ENCODE measurements around the gene SLC26A1.
A peak's percentile ranks its signal among the peaks of the same experiment; 100 is the strongest.

SLC26A1 gene

DNA sequence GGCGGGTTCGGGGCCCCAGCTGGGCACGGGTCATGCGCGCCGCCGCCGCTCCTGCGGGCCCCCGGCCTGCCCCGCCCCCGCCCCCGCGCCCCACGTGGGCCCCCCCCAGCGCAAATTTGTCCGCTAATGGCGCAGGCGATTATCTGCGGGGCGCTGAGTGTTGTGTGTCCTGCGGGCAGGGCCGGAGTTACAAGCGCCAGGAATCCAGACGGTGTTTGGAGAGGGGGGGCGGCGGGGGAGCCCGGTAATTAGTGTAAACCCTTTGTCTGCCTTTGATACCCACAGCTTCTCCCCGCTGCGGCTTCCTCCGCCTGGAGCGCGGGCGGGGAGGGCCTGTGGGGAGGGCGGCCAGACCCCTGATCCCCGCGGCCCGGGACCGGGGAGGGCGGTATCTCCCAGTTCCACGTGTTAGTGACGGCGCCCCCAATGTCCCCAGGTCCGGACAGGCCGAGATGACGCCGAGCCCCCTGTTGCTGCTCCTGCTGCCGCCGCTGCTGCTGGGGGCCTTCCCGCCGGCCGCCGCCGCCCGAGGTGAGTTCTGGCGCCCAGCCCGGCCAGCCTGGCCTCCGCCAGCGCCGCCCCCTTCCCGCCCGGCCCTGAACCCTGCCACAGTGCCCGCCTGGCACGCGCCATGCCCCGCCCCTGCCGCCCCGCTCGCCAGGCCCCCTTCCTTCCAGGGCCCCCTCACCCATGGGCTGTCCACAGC lies 19.0 kb upstream of the SLC26A1 start:
- H3K36me3 ChIP-seq (ENCODE audit: control insufficient read depth, insufficient read depth, low read length) = peaks cover 5% of the 10 kb centered on the region
- H3K4me3 ChIP-seq (ENCODE audit: extremely low read depth, insufficient read depth, low read length, poor library complexity, severe bottlenecking) = peak overlapping the region; percentile 47
- no peak overlapping the region for H3K27ac ChIP-seq (ENCODE audit: low read depth, low read length, severe bottlenecking)
- H3K4me1 ChIP-seq (ENCODE audit: control insufficient read depth, insufficient read depth, low read length, poor library complexity, severe bottlenecking) = no peaks in the 10 kb centered on the region
- 7 to 12% methylated on average over 43 to 53 of the region's 69 CpGs for WGBS, 2 experiments (ENCODE audit: insufficient coverage in 2 of 2)
- H3K9me3 ChIP-seq (ENCODE audit: control insufficient read depth, low read length) = no peaks in the 10 kb centered on the region

DNA sequence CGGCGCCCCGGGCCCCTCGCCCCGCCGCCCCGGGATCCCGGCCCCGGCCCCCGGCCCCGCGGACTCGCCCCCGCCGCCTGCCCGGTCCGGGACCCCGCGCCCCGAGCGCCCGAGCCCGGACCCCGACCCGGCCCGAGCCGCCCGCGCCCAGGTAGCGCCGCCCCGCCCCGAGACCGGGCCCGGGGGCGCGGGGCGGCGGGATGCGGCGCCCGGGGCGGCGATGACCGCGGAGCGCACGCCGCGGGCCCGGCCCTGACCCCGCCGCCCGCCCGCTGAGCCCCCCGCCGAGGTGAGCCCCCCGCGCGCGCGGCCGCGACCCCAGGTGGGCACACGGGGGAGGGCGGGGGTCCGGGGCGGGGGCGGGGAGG lies 18.4 kb upstream of the SLC26A1 start:
- Histone ChIP-seq H3K9me3 (ENCODE audit: control insufficient read depth, low read length) (no peaks in the 10 kb centered on the region), H3K4me3 (ENCODE audit: extremely low read depth, insufficient read depth, low read length, poor library complexity, severe bottlenecking) (no peak overlapping the region), H3K36me3 (ENCODE audit: control insufficient read depth, insufficient read depth, low read length) (peaks cover 5% of the 10 kb centered on the region), H3K4me1 (ENCODE audit: control insufficient read depth, insufficient read depth, low read length, poor library complexity, severe bottlenecking) (no peaks in the 10 kb centered on the region), H3K27ac (ENCODE audit: low read depth, low read length, severe bottlenecking) (no peak overlapping the region)
- WGBS, 2 experiments (ENCODE audit: insufficient coverage in 2 of 2) = 0% methylated on average over 18 to 25 of the region's 69 CpGs

DNA sequence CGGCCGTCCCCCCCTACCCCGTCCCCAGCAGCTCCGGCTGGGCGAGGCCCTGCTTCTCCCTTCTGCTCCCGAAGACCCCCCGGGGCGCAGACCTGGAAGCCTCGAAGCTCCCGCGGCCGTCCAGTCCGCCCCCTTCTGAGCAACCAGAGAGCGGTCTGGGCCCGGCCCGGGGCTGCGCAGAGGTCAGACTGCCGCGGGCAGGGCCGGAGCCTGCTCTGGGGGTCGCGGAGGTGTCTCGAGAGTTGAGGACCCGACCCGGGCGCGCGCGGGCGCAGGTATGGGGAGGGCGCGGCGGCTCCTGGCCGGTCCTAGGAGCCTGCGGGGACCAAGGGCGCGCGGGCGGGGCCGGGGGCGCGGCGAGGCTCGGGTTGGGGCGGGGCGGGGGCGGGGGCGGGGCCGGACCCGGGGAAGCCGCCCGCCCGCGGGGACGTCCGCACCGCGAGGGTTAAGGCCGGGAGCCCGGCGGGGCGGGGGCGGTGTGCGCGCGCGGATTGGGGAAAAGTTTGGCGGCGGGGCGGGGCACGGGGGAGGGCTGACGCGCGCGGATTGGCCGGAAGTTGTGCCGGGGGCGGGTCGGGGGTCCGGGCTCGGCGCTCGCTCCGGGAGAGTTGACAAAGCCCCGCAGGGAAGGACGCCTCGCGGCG lies 17.9 kb upstream of the SLC26A1 start, which contains the start of gene FGFRL1:
Gene FGFRL1, plus strand, starts transcription at position 605 of the 644 bp plus-strand sequence. CDS start 860 bp downstream, outside the sequence.
- WGBS, 2 experiments (ENCODE audit: insufficient coverage in 2 of 2) = 1% methylated on average over 31 to 34 of the region's 89 CpGs
- no peak within 1 kb of the TSS for H3K27ac ChIP-seq (ENCODE audit: low read depth, low read length, severe bottlenecking)

DNA sequence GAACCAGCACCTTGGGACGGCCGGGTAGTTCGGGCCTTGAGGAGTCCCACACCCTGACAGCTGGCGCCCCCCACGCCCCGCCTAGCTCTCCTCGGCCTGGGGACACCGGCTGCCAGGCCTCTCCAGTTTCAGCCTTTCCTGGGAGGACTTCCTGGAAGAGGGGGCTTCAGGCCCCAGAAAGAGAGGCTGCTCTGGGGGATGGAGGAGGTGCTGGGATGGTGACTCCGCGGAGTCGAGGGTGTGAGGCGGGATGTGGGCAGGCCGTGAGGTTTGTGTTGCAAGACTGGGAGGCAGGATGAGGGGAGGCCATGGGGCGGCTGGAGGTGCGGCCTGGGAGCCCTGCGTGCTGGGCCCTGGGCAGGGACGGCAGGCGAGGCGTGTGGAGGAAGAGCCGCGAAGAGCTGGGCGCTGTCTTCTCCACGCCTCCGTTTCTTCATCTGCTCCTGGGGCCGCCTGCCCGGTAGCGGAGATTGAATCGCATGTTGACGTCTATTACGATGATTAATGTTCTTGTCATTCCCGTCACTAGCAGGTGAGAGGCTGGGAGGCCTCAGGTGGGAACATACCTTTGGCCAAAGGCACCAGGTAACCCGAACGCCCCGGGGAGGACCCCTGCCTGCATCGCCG lies 17.3 kb upstream of the SLC26A1 start:
- Histone ChIP-seq H3K4me3 (ENCODE audit: extremely low read depth, insufficient read depth, low read length, poor library complexity, severe bottlenecking) (peak overlapping the region; percentile 24), H3K9me3 (ENCODE audit: control insufficient read depth, low read length) (no peaks in the 10 kb centered on the region), H3K4me1 (ENCODE audit: control insufficient read depth, insufficient read depth, low read length, poor library complexity, severe bottlenecking) (no peaks in the 10 kb centered on the region), H3K27ac (ENCODE audit: low read depth, low read length, severe bottlenecking) (no peak overlapping the region), H3K36me3 (ENCODE audit: control insufficient read depth, insufficient read depth, low read length) (peaks cover 5% of the 10 kb centered on the region)
- WGBS, 2 experiments (ENCODE audit: insufficient coverage in 2 of 2) = 6 to 7% methylated on average over 31 to 35 of the region's 36 CpGs

More for the DNA sequence above, 17.9 kb upstream of the SLC26A1 start, which contains the start of gene FGFRL1:
- Histone ChIP-seq H3K4me3 (ENCODE audit: extremely low read depth, insufficient read depth, low read length, poor library complexity, severe bottlenecking) (peak within 1 kb of the TSS; percentile 47), H3K9me3 (ENCODE audit: control insufficient read depth, low read length) (no peaks in the 10 kb centered on the region), H3K36me3 (ENCODE audit: control insufficient read depth, insufficient read depth, low read length) (peaks cover 5% of the 10 kb centered on the region), H3K4me1 (ENCODE audit: control insufficient read depth, insufficient read depth, low read length, poor library complexity, severe bottlenecking) (no peaks in the 10 kb centered on the region)

DNA sequence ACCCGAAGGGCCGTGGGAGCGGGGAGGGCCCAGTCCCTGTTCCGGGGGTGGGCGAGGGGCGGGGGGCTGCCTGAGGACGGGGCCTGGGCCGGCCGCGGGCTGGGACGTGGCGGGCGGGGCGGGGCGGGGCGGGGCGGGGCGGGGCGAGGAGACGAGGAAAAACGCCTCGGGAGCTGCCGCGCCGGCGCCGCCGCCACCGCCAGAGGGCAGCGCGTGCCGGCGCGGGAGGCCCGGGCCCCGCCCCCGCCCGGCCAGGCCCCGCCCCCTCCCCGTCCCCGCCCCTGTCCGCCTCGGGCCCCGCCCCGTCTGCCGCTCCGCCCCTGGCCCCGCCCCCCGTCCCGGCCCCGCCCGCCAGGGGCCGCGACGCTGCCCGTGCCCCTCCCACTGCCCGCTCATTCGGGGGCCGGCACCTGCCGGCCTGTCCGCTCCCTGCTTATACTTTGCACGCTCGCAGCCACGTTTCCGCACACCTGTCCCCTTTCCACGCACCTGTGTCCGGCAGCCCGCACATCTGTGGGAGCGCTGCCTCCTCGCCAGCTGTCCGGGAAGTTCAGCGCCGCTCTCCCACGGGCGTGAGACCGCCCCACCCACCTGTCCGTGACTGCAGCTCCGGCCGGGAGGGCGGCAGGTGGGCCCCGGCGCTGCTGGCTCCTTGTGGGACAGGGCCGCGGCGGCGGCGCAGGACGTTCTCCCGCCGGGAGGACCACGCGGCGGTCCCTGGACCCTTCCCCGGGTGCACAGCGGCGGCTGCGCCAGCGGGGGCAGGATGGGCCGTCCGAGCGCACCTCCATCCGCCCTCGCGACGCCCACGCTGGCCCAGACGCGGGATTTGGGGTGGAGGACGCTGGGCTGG lies 16.6 kb upstream of the SLC26A1 start:
- Histone ChIP-seq H3K4me3 (ENCODE audit: extremely low read depth, insufficient read depth, low read length, poor library complexity, severe bottlenecking) (peak overlapping the region; percentile 39), H3K36me3 (ENCODE audit: control insufficient read depth, insufficient read depth, low read length) (peaks cover 5% of the 10 kb centered on the region), H3K27ac (ENCODE audit: low read depth, low read length, severe bottlenecking) (no peak overlapping the region), H3K4me1 (ENCODE audit: control insufficient read depth, insufficient read depth, low read length, poor library complexity, severe bottlenecking) (no peaks in the 10 kb centered on the region), H3K9me3 (ENCODE audit: control insufficient read depth, low read length) (no peaks in the 10 kb centered on the region)
- WGBS, 2 experiments (ENCODE audit: insufficient coverage in 2 of 2) = 1 to 2% methylated on average over 64 to 66 of the region's 109 CpGs

DNA sequence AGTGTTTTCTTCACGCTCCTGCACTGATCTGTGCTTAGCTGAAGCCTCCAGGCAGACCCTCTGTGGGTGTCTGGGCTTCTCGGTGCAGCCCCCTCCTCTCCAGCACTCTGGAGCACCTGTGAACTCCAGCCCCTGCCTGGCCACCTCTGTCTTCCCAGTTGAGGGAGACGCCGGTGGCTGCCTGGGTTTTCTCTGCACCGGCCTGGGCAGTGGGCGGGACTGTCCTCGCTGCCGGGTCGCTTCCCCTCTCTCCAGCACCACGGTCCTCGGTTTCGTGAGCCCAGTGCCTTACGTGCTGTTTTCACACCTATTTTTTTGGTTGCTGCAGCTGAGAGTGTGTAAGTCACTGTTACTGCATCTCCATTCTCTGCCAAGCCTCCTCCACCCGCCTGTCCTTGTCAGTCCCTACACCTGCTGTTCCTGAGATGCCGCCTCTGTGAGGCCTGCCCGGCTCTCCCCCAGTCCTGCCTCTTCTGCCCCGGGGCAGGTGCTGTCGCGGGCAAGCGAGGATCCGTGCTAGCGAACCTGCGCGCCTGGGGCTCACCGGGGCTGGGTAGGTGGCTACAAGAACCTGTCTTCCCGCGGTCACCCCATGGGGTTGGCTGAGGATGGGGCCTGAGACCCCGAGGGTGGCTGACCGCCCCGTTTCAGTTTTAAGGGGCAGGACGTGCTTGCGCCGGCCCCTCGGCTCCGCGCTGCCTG lies 15.8 kb upstream of the SLC26A1 start:
- H3K9me3 ChIP-seq (ENCODE audit: control insufficient read depth, low read length) = no peaks in the 10 kb centered on the region
- peaks cover 5% of the 10 kb centered on the region for H3K36me3 ChIP-seq (ENCODE audit: control insufficient read depth, insufficient read depth, low read length)
- WGBS, 2 experiments (ENCODE audit: insufficient coverage in 2 of 2) = 7% methylated on average over 30 to 33 of the region's 36 CpGs
- no peaks in the 10 kb centered on the region for H3K4me1 ChIP-seq (ENCODE audit: control insufficient read depth, insufficient read depth, low read length, poor library complexity, severe bottlenecking)
- peak overlapping the region; percentile 39 for H3K4me3 ChIP-seq (ENCODE audit: extremely low read depth, insufficient read depth, low read length, poor library complexity, severe bottlenecking)
- no peak overlapping the region for H3K27ac ChIP-seq (ENCODE audit: low read depth, low read length, severe bottlenecking)

DNA sequence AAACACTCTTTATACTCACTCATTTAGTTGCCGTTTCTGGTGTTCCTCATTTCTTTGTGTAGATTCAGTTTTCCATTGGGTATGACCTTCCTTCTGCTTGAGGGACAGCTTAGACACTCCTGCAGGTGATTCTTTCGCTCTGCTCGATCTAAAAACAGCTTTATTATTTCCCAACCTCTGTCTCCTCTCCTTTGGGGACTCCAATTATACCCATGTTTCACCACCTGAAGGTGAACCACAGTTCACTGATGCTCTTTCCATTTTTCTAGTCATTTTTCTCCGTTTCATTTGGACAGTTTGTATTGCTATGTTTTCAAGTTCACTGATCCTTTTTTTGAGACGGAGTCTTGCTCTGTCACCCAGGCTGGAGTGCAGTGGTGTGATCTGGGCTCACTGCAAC lies 13.7 kb upstream of the SLC26A1 start:
- no peaks in the 10 kb centered on the region for H3K36me3 ChIP-seq (ENCODE audit: control insufficient read depth, insufficient read depth, low read length)
- 87 to 88% methylated on average over 4 of the region's 5 CpGs for WGBS, 2 experiments (ENCODE audit: insufficient coverage in 2 of 2)
- no peaks in the 10 kb centered on the region for H3K4me1 ChIP-seq (ENCODE audit: control insufficient read depth, insufficient read depth, low read length, poor library complexity, severe bottlenecking)
- no peak overlapping the region for H3K4me3 ChIP-seq (ENCODE audit: extremely low read depth, insufficient read depth, low read length, poor library complexity, severe bottlenecking)
- H3K27ac ChIP-seq (ENCODE audit: low read depth, low read length, severe bottlenecking) = no peak overlapping the region
- no peaks in the 10 kb centered on the region for H3K9me3 ChIP-seq (ENCODE audit: control insufficient read depth, low read length)

DNA sequence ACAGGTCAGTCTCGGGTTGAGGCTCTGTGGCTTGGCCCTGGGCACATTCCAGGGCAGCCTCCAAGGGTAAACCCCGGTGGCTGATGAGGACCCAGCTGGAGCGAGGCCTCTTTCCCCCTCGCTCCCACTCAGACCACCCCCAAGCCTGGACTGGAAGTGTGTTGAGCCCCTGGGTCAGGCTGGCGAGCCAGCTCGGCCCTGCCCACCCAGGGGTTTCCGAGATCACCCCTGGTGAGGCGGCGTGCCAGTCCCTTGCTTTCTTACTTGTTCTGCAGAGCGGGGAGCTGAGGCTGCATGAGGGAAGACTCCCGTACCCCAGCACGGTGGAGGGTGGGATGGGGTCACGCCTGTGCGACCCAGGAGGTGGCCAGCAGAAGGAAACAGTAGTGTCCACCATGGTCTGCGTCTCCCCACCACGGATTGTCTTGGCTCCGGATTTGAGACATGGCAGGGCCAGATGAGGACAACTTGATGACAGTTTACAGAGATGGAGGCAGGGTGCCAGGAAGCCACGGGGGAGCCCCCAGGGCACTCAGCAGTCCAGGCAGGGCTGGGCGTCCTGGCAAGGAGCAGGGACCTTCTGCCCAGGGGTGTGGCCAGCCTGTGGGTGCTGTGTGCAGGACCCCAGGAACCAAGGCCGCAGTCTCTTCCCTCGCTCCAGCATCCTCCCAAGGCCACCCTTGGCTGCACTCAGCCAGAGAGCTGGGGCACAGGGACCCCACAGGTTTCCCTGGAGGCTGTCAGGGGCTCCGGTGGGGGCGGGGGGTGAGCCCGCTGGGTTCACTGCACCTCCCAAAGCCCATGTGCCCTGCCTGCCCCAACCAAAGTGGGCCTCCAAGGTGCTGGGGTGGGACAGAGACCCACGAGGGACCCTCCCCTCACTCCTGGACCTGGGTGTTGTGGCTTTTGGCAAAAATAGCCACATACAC lies 11.6 kb upstream of the SLC26A1 start:
- H3K4me3 ChIP-seq (ENCODE audit: extremely low read depth, insufficient read depth, low read length, poor library complexity, severe bottlenecking) = no peak overlapping the region
- no peaks in the 10 kb centered on the region for H3K36me3 ChIP-seq (ENCODE audit: control insufficient read depth, insufficient read depth, low read length)
- H3K4me1 ChIP-seq (ENCODE audit: control insufficient read depth, insufficient read depth, low read length, poor library complexity, severe bottlenecking) = no peaks in the 10 kb centered on the region
- WGBS, 2 experiments (ENCODE audit: insufficient coverage in 2 of 2) = 81 to 82% methylated on average over 17 to 24 of the region's 25 CpGs
- H3K9me3 ChIP-seq (ENCODE audit: control insufficient read depth, low read length) = no peaks in the 10 kb centered on the region
- H3K27ac ChIP-seq (ENCODE audit: low read depth, low read length, severe bottlenecking) = no peak overlapping the region

DNA sequence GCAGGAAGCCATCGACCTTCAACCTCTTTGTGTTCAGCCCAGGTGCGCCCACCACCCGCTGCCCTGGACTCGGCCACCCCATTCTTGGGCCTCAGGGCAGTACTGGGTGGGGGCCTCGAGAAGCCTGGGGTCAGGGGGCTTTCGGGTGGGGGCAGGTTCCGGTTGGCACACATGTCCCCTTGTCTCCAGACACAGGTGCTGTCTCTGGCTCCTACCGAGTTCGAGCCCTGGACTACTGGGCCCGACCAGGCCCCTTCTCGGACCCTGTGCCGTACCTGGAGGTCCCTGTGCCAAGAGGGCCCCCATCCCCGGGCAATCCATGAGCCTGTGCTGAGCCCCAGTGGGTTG lies 10.8 kb upstream of the SLC26A1 start:
- no peak overlapping the region for H3K27ac ChIP-seq (ENCODE audit: low read depth, low read length, severe bottlenecking)
- no peak overlapping the region for H3K4me3 ChIP-seq (ENCODE audit: extremely low read depth, insufficient read depth, low read length, poor library complexity, severe bottlenecking)
- WGBS, 2 experiments (ENCODE audit: insufficient coverage in 2 of 2) = 86 to 89% methylated on average over 13 of the region's 13 CpGs
- no peaks in the 10 kb centered on the region for H3K4me1 ChIP-seq (ENCODE audit: control insufficient read depth, insufficient read depth, low read length, poor library complexity, severe bottlenecking)
- H3K9me3 ChIP-seq (ENCODE audit: control insufficient read depth, low read length) = no peaks in the 10 kb centered on the region
- no peaks in the 10 kb centered on the region for H3K36me3 ChIP-seq (ENCODE audit: control insufficient read depth, insufficient read depth, low read length)

All from mesodermal cell (in vitro differentiated cells).